Measurements from ENCODE around the gene SETBP1. TPM values are rescaled to one million over a fixed set of nuclear protein-coding genes. Genes with fewer than 3 reads are reported as not detected.

Gene SETBP1
- total RNA-seq, 1 experiment from 2014 or later = 4.0 TPM

GRCh38 chr18:44702594-44702993, 21.9 kb downstream of the SETBP1 start:
- no peak for DNase-seq
- Histone ChIP-seq H3K36me3 (ENCODE audit: control insufficient read depth, insufficient read depth, low read length) (no peaks in the 10 kb centered on the region), H3K4me1 (no peaks in the 10 kb centered on the region), H3K27me3 (replicated peaks; ENCODE audit: control insufficient read depth, insufficient read depth, low read length) (no peaks in the 10 kb centered on the region), H3K4me3 (ENCODE audit: low read depth, low read length) (no peak overlapping the region), H3K9me3 (no peaks in the 10 kb centered on the region)
- Mint-ChIP-seq H3K4me1 (ENCODE audit: low read depth, unreplicated experiment) (peaks cover 5% of the 10 kb centered on the region), H3K27me3 (ENCODE audit: insufficient read depth, unreplicated experiment) (no peaks in the 10 kb centered on the region), H3K4me3 (ENCODE audit: unreplicated experiment) (no peak overlapping the region), H3K27ac (ENCODE audit: unreplicated experiment) (no peak overlapping the region), H3K9me3 (ENCODE audit: unreplicated experiment) (no peaks in the 10 kb centered on the region), H3K36me3 (ENCODE audit: insufficient read depth, unreplicated experiment) (no peaks in the 10 kb centered on the region)
- no TSS peak for BruUV-seq (replicated peaks)
- no peak for TF ChIP-seq CTCF (IDR thresholded peaks at IDR 0.05; ENCODE audit: insufficient read depth in 1 of 2, low read depth in 1 of 2, low read length in 1 of 2, severe bottlenecking in 1 of 2, unreplicated experiment in 1 of 2)
- ChIA-PET POLR2A (no interaction called here), CTCF (no interaction called here)
- intact Hi-C loops (cut with micrococcal nuclease; ENCODE audit: unreplicated experiment) = no loop called here

DNA sequence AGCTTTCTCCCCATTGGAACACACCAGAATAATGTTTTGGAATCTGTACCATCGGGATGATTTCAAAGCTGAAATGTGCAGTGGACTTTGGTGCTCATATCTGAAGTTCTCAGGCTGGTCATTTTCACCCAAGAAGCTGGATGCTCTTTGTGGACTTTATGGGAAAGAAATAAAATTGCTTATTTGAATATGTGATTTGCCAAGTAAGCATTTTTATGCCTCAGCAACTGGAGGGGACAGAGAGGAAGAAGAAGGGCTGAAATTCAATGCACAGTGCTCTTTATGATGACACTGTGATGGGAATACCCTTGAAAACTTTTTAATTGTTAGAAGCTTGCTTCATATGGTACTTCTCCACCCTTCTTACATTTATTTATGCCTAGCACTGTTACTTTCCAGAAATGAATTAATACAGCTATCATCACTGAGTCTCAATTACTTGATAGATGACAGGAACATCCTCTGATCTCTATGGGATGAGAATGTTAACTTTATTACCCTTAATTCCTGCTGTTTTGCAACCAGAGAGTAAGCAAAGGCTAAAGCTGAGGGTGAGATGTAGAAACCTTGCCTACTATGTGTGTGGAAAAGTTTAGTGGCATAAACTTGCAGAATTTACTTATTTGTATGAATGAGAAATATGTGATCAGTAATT, 23.6 kb downstream of the SETBP1 start:
- BruUV-seq (replicated peaks) = no TSS peak
- Histone ChIP-seq H3K27me3 (replicated peaks; ENCODE audit: control insufficient read depth, insufficient read depth, low read length) (no peaks in the 10 kb centered on the region), H3K4me1 (no peaks in the 10 kb centered on the region), H3K9me3 (no peaks in the 10 kb centered on the region), H3K36me3 (ENCODE audit: control insufficient read depth, insufficient read depth, low read length) (no peaks in the 10 kb centered on the region), H3K4me3 (ENCODE audit: low read depth, low read length) (no peak overlapping the region)
- ChIA-PET POLR2A (no interaction called here), CTCF (no interaction called here)
- no peaks in the 10 kb centered on the region for H3K4me1 Mint-ChIP-seq (ENCODE audit: low read depth, unreplicated experiment)
- no peak for DNase-seq
- no peak overlapping the region for H3K27ac Mint-ChIP-seq (ENCODE audit: unreplicated experiment)
- H3K36me3 Mint-ChIP-seq (ENCODE audit: insufficient read depth, unreplicated experiment) = no peaks in the 10 kb centered on the region
- intact Hi-C loops (cut with micrococcal nuclease; ENCODE audit: unreplicated experiment) = no loop called here
- TF ChIP-seq CTCF (IDR thresholded peaks at IDR 0.05; ENCODE audit: insufficient read depth in 1 of 2, low read depth in 1 of 2, low read length in 1 of 2, severe bottlenecking in 1 of 2, unreplicated experiment in 1 of 2) = no peak
- H3K9me3 Mint-ChIP-seq (ENCODE audit: unreplicated experiment) = no peaks in the 10 kb centered on the region
- no peak overlapping the region for H3K4me3 Mint-ChIP-seq (ENCODE audit: unreplicated experiment)
- no peaks in the 10 kb centered on the region for H3K27me3 Mint-ChIP-seq (ENCODE audit: insufficient read depth, unreplicated experiment)

DNA sequence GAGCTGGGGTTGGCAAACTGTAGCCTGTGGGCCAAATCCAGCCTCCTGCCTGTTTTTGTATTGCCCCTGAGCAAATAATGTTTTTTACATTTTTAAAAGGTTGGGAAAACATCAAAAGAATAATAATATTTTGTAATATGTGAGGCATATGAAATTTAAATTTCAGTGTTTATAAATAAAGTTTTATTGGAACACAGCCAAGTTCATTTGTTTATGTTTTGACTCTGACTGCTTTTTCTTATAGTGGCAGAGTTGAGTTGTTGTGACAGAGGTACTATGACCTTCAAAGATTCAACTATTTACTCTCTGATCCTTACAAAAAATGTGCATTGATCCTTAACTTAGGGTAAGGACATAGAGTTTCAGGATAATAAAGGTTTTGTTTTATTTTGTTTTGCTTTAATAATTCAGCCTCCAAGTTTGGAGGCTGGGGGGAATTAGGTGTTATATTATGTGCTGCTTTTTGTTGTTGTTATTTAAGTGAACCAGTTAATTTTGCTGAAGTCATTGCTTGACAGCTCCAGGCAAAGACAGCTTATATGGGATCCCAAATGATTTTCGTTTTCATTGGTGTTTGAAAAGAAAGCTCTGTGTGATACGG, 24.5 kb downstream of the SETBP1 start:
- no peaks in the 10 kb centered on the region for H3K27me3 Mint-ChIP-seq (ENCODE audit: insufficient read depth, unreplicated experiment)
- POLR2A ChIA-PET = no interaction called here
- Histone ChIP-seq H3K36me3 (ENCODE audit: control insufficient read depth, insufficient read depth, low read length) (no peaks in the 10 kb centered on the region), H3K4me1 (no peaks in the 10 kb centered on the region), H3K4me3 (ENCODE audit: low read depth, low read length) (no peak overlapping the region), H3K27me3 (replicated peaks; ENCODE audit: control insufficient read depth, insufficient read depth, low read length) (no peaks in the 10 kb centered on the region), H3K9me3 (no peaks in the 10 kb centered on the region)
- no peak for TF ChIP-seq CTCF (IDR thresholded peaks at IDR 0.05; ENCODE audit: insufficient read depth in 1 of 2, low read depth in 1 of 2, low read length in 1 of 2, severe bottlenecking in 1 of 2, unreplicated experiment in 1 of 2)
- no peak overlapping the region for H3K27ac Mint-ChIP-seq (ENCODE audit: unreplicated experiment)
- BruUV-seq (replicated peaks) = no TSS peak
- H3K4me1 Mint-ChIP-seq (ENCODE audit: low read depth, unreplicated experiment) = no peaks in the 10 kb centered on the region
- intact Hi-C loops (cut with micrococcal nuclease; ENCODE audit: unreplicated experiment) = no loop called here
- no peak for DNase-seq
- CTCF ChIA-PET = no interaction called here
- no peaks in the 10 kb centered on the region for H3K9me3 Mint-ChIP-seq (ENCODE audit: unreplicated experiment)
- no peaks in the 10 kb centered on the region for H3K36me3 Mint-ChIP-seq (ENCODE audit: insufficient read depth, unreplicated experiment)
- no peak overlapping the region for H3K4me3 Mint-ChIP-seq (ENCODE audit: unreplicated experiment)
